Activated naive CD4-positive, alpha-beta T cell treated with anti-CD3 and anti-CD28 coated beads, Interleukin-2, amount 50 U/mL, for 16 hours (primary cell): ENCODE data around the gene PTPRH.
"Not testable (repeated sequence)": the region's sequence is repeated elsewhere in the genome, so short reads cannot be mapped to it uniquely, and the experiment has no call there.

Experiments used
- DNase-seq: peaks from one replicate; pipeline ENCODE4 v3.0.0-alpha.2; 2020

The PTPRH gene

GRCh38 chr19:55156202-55157063 lies 52.9 kb downstream of the PTPRH start:
- no peak for DNase-seq

GRCh38 chr19:55155784-55156183 lies 53.5 kb downstream of the PTPRH start:
- DNase-seq = not testable (repeated sequence)

DNA sequence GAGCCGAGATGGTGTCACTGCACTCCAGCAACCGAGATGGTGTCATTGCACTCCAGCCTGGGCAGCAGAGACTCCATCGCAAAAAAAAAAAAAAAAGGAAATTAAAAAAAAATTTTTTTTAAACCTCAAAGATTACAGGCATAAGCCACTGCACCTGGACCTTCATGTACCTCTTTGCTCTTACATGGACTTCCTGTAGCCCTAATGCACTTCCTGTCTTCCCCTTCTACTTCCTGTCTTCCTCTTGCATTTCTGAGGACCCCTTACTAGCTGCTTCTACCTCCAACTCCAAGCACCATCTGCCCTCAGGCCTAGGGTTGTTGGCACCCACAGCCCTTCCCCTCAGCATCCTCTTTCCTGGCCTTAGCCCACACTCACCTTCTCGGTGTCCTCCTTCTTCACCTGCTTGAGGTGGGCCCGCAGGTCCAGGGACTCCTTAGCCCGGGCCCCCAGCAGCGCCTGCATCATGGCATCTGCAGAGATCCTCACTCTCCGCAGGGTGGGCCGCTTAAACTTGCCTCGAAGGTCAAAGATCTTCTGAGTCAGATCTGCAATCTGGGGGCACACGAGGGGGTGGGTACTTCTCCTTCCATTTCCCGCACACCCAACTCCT lies 55.5 kb downstream of the PTPRH start:
- DNase-seq = no peak

GRCh38 chr19:55152017-55152416 lies 57.3 kb downstream of the PTPRH start:
- no peak for DNase-seq

- no peak for DNase-seq
Observed at GRCh38 chr19:55149078-55150003, 60.0 kb downstream of the PTPRH start, which contains the start of gene TNNT1. Gene TNNT1 (minus strand): TSS chr19:55149206. CDS start chr19:55147157, 2,049 bp downstream.

DNA sequence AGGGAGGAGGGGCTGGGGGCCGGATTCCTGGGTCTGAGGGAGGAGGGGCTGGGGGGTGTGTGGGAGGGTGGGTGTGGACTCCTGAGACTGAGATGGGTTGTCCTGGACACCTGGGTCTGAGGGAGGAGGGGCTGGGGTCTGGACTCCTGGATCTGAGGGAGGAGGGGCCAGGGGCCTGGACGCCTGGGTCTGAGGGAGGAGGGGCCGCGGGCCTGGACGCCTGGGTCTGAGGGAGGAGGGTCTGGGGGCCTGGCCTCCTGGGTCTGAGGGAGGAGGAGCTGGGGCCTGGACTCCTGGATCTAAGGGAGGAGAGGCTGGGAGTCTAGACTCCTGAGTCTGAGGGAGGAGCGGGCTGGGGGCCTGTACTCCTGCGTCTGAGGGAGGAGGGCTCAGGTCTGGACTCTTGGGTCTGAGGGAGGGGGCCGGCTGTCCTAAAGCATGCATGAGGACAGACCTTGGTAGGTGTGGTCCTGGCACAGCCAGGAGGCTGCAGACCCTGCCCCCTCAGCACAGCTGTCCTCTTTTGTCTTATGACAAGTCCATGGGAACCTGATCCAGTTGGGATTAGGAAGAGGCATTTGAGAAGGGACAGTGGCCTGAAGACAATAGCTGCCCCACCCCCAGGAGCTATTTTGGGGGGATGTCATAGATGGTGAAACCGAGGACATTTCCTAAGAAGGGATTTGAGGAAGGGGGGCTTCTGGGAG lies 61.6 kb downstream of the PTPRH start:
- DNase-seq = no peak

- no peak for DNase-seq
Observed at GRCh38 chr19:55146705-55147273, 62.5 kb downstream of the PTPRH start.

DNA sequence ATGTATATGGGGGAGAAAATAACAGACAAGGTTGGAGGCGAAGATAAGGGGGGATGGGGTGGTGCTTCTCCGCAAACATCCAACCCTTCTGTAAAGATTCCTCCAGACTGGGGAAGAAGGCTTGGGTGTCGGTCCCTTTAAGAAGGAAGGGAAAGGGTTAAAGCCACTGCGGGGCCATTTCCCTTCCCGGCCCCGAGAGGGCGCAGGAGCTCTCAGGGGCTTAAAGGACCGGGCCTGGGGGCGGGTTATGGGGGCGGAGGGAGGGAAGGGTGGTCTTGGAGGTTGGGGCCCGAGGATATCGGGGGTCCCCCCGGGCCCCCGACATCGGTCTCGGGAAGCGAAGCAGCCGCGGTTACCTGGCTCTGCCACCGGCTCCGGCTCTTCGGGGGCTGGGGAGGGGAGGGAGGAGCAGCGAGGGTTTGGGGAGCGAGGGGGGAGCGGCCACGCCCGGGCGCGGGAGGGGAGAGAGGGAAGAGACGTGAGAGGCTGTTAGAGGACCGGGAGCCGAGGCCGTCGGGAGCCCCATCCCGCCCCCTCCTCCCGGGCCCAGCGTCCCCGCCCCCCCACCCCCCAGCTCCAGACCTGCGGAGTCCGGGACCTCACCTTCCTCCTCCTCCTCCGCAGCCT lies 63.1 kb downstream of the PTPRH start:
- DNase-seq = no peak

- DNase-seq = no peak
Observed at GRCh38 chr19:55145232-55145631, 64.1 kb downstream of the PTPRH start.

DNA sequence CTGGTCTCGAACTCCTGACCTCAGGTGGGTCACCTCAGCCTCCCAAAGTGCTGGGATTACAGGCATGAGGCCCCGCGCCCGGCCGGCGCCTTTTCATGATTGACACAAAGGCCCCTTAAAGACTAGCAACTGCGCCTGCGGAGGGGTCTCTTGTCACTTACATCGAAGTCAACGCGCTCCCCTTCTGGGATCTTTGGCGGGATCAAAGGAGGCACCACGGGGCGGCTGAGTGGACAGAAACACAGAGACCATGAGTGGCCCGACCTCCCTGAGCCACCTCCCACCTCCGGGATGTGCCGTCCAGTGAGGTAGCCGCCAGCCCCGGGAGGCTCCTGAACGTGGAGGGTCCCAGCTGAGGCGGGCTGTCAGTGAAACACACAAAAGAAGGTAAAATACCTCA lies 67.6 kb downstream of the PTPRH start:
- DNase-seq = no peak

- no peak for DNase-seq
Observed at GRCh38 chr19:55137915-55138314, 71.4 kb downstream of the PTPRH start.

- DNase-seq = no peak
Observed at GRCh38 chr19:55136399-55137102, 72.8 kb downstream of the PTPRH start.

- DNase-seq = no peak
Observed at GRCh38 chr19:55134736-55135135, 74.6 kb downstream of the PTPRH start.

- no peak for DNase-seq
Observed at GRCh38 chr19:55133639-55134444, 75.5 kb downstream of the PTPRH start.

DNA sequence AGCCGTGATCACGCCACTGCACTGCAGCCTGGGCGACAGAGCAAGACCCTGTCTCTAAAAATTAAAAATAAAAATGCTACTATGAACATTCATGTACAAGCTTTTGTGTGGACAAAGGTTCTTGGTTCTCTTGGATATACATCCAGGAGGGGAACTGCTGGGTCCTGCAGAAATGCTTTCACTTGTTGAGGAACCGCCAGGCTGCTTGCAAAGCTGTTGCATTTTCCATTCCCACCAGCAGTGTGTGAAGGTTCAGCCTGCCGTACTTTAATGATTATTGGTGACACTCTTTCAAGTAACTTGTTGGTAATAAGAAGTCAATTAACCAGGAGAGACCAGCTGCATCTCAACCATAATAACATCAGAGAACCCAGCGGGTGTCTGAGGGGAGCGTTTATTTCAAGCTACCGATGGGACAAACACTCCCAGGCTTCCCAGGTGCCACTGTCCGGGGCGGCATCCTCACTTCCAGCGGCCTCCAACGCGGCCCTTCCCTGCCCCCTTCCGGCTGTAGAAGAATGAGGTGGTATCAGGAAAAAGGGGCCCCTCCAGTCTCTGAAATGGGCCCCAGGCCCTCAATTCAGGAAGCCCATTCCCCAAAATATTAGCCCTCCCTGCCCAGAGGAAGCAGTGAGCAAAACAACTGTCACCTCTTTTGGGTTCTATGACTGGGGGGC lies 76.7 kb downstream of the PTPRH start:
- no peak for DNase-seq

DNA sequence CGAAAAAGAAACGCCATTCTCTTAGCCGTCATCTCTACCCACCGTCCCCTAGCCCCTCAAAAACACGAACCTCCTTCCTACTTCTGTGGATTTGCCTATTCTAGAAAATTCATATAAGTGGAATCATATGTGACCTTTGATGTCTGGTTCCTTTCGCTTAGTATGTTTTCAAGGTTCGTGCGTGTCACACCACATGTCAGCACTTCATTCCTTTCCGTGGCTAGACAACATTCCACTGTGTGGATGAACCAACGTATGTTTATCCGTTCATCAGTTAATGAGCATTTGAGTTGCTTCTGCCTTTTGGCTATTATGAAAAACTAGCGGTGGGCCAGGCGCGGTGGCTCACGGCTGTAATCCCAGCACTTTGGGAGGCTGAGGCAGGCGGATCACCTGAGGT lies 77.9 kb downstream of the PTPRH start:
- no peak for DNase-seq
